ENCODE measurements around the gene TBATA. TPM values are rescaled to one million over a fixed set of nuclear protein-coding genes. Genes with fewer than 3 reads are reported as not detected.

TBATA gene
- total RNA-seq, 1 donor from 2014 or later = not detected

DNA sequence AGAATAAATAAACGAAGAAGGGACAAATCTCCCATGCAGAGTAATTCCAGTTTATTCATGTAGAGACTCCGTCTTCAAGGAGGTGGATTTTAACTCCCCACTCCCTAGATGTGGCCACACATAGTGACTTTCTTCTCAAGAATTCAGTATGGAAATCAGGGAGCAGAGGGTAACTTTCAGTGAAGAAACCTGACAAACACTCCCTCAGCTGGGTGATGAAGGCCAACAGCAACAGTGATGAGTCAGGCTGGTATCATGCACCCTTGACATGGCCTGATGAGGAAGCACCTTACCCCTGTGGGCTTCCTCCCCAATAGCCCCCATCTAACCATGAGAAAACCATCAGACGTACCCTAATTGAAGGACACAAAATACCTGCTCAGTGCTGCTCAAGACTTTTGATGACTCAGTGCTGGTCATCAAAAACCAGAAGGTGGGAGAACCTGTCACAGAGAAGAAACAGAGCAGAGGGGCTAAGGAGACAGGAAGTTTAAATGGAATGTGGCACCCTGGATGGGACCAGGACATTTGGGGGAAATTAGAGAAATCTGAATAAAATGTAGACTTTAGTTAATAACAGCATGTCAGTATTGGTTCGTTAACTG is 62.3 kb downstream of the TBATA start:
- DNase-seq (ENCODE audit: low spot score) = no peak

Other genes starting within 250 kb of the TBATA start
- 4.0 TPM for gene PRF1, start 182.6 kb downstream of the TBATA start, total RNA-seq
- gene ADAMTS14, start 112.9 kb downstream of the TBATA start, total RNA-seq = 0.61 TPM
- gene SGPL1, start 30.6 kb upstream of the TBATA start, total RNA-seq = 40.0 TPM
- 61.2 TPM for gene PCBD1, start 103.2 kb upstream of the TBATA start, total RNA-seq